Keratinocyte (primary cell): ENCODE data around the gene GPLD1.

Experiments used
- CTCF ChIP-seq, 3 experiments: IDR thresholded peaks in 1 of 3; conservative IDR thresholded peaks in 1 of 3; optimal IDR thresholded peaks in 1 of 3; 2 replicates in 2 of 3; 3 replicates in 1 of 3; pipeline versions ENCODE3 to v1.5.1; 2011; ENCODE audit warnings: low read length in 3 of 3, mild to moderate bottlenecking in 3 of 3, moderate library complexity in 2 of 3, control low read depth in 1 of 3, inconsistent platforms in 1 of 3; ENCODE audit not compliant: insufficient read depth in 2 of 3; ENCODE audit errors: extremely low read depth in 1 of 3
- EZH2 ChIP-seq: IDR thresholded peaks from one replicate; pipeline ENCODE4 v1.6.1; 2012; ENCODE audit warnings: inconsistent platforms, mild to moderate bottlenecking, low read length, moderate library complexity

GRCh38 chr6:24484657-24485323 lies 4.6 kb downstream of the GPLD1 start:
- no peak for TF ChIP-seq EZH2
- no peak for TF ChIP-seq CTCF (optimal IDR thresholded peaks at IDR 0.05 in 1 of 3, IDR thresholded peaks at IDR 0.05 in 1 of 3, conservative IDR thresholded peaks at IDR 0.05 in 1 of 3; ENCODE audit: extremely low read depth in 1 of 3, insufficient read depth in 2 of 3, low read length in 3 of 3)
